ENCODE measurements around the gene TPSB2.

The TPSB2 gene

DNA sequence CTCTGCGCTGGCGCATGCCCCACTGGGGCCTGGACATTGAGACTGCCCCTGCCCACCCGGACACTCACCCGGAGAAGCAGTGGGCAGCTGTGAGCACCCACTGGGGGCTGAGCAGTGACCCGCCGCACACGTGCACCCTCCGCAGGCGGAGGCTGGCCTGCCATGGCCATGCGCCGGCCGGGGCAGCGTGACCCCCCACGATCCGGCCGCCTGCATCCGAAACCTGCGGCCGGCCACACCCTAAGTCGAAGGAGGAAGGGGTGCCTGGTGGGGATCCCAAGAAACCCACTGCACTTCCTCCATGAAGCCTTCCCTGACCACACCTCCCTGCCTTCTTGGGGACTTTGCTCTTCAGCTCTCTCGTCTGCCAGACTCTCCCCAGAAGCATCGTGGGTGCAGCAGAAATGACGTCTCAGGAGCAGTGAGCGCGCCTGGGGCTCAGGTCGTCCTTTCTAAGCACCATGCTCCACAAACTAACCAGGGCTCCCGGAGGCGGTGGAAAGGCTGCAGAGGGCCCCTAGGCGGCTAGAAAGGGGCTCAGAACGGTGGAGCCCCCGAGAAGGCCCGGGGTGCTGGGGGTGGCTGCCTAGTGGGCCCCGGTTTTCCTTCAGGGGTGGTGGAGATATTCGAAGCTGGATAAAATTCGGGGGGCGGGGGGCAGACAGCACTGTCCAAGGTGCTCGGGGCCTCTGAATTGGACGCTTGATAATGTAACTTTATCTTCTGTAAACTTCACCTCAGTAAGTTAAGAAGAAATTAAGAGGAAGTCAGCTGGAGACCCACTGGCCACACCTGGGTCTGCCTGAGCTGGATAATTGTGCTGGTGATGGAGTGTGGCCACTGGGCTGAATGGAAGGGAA lies 6.4 kb downstream of the TPSB2 start:
- TF ChIP-seq ESRRG (CRISPR knock-in tag; IDR thresholded peaks at IDR 0.05) (no peak), TOX (CRISPR knock-in tag; IDR thresholded peaks at IDR 0.05; ENCODE audit: borderline replicate concordance) (no peak), ZNF8 (CRISPR knock-in tag; IDR thresholded peaks at IDR 0.05) (no peak), CSDC2 (CRISPR knock-in tag; IDR thresholded peaks at IDR 0.05) (no peak), ZNF565 (CRISPR knock-in tag; conservative IDR thresholded peaks at IDR 0.05; ENCODE audit: low read depth) (no peak), PPARA (CRISPR knock-in tag; IDR thresholded peaks at IDR 0.05; ENCODE audit: borderline replicate concordance) (no peak), ZC3H10 (CRISPR knock-in tag; IDR thresholded peaks at IDR 0.05) (no peak), TCF4 (CRISPR knock-in tag; IDR thresholded peaks at IDR 0.05; ENCODE audit: borderline replicate concordance) (no peak), ISL1 (CRISPR knock-in tag; IDR thresholded peaks at IDR 0.05) (no peak), RARB (CRISPR knock-in tag; IDR thresholded peaks at IDR 0.05) (no peak), ZFP3 (CRISPR knock-in tag; IDR thresholded peaks at IDR 0.05) (no peak), ZFP30 (CRISPR knock-in tag; IDR thresholded peaks at IDR 0.05) (no peak), GLIS3 (CRISPR knock-in tag; IDR thresholded peaks at IDR 0.05) (no peak)
- TF ChIP-seq, protein P1, sequence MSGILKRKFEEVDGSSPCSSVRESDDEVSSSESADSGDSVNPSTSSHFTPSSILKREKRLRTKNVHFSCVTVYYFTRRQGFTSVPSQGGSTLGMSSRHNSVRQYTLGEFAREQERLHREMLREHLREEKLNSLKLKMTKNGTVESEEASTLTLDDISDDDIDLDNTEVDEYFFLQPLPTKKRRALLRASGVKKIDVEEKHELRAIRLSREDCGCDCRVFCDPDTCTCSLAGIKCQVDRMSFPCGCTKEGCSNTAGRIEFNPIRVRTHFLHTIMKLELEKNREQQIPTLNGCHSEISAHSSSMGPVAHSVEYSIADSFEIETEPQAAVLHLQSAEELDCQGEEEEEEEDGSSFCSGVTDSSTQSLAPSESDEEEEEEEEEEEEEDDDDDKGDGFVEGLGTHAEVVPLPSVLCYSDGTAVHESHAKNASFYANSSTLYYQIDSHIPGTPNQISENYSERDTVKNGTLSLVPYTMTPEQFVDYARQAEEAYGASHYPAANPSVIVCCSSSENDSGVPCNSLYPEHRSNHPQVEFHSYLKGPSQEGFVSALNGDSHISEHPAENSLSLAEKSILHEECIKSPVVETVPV (CRISPR knock-in tag; IDR thresholded peaks at IDR 0.05): no peak
- TF ChIP-seq, protein P2, sequence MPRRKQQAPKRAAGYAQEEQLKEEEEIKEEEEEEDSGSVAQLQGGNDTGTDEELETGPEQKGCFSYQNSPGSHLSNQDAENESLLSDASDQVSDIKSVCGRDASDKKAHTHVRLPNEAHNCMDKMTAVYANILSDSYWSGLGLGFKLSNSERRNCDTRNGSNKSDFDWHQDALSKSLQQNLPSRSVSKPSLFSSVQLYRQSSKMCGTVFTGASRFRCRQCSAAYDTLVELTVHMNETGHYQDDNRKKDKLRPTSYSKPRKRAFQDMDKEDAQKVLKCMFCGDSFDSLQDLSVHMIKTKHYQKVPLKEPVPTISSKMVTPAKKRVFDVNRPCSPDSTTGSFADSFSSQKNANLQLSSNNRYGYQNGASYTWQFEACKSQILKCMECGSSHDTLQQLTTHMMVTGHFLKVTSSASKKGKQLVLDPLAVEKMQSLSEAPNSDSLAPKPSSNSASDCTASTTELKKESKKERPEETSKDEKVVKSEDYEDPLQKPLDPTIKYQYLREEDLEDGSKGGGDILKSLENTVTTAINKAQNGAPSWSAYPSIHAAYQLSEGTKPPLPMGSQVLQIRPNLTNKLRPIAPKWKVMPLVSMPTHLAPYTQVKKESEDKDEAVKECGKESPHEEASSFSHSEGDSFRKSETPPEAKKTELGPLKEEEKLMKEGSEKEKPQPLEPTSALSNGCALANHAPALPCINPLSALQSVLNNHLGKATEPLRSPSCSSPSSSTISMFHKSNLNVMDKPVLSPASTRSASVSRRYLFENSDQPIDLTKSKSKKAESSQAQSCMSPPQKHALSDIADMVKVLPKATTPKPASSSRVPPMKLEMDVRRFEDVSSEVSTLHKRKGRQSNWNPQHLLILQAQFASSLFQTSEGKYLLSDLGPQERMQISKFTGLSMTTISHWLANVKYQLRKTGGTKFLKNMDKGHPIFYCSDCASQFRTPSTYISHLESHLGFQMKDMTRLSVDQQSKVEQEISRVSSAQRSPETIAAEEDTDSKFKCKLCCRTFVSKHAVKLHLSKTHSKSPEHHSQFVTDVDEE (CRISPR knock-in tag; IDR thresholded peaks at IDR 0.05): no peak
- TF ChIP-seq, protein P3, sequence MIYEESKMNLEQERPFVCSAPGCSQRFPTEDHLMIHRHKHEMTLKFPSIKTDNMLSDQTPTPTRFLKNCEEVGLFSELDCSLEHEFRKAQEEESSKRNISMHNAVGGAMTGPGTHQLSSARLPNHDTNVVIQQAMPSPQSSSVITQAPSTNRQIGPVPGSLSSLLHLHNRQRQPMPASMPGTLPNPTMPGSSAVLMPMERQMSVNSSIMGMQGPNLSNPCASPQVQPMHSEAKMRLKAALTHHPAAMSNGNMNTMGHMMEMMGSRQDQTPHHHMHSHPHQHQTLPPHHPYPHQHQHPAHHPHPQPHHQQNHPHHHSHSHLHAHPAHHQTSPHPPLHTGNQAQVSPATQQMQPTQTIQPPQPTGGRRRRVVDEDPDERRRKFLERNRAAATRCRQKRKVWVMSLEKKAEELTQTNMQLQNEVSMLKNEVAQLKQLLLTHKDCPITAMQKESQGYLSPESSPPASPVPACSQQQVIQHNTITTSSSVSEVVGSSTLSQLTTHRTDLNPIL (CRISPR knock-in tag; IDR thresholded peaks at IDR 0.05; ENCODE audit: low read depth): no peak
- TF ChIP-seq, protein P4, sequence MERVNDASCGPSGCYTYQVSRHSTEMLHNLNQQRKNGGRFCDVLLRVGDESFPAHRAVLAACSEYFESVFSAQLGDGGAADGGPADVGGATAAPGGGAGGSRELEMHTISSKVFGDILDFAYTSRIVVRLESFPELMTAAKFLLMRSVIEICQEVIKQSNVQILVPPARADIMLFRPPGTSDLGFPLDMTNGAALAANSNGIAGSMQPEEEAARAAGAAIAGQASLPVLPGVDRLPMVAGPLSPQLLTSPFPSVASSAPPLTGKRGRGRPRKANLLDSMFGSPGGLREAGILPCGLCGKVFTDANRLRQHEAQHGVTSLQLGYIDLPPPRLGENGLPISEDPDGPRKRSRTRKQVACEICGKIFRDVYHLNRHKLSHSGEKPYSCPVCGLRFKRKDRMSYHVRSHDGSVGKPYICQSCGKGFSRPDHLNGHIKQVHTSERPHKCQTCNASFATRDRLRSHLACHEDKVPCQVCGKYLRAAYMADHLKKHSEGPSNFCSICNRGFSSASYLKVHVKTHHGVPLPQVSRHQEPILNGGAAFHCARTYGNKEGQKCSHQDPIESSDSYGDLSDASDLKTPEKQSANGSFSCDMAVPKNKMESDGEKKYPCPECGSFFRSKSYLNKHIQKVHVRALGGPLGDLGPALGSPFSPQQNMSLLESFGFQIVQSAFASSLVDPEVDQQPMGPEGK (CRISPR knock-in tag; IDR thresholded peaks at IDR 0.05; ENCODE audit: borderline replicate concordance): no peak
- no peak for ATAC-seq

DNA sequence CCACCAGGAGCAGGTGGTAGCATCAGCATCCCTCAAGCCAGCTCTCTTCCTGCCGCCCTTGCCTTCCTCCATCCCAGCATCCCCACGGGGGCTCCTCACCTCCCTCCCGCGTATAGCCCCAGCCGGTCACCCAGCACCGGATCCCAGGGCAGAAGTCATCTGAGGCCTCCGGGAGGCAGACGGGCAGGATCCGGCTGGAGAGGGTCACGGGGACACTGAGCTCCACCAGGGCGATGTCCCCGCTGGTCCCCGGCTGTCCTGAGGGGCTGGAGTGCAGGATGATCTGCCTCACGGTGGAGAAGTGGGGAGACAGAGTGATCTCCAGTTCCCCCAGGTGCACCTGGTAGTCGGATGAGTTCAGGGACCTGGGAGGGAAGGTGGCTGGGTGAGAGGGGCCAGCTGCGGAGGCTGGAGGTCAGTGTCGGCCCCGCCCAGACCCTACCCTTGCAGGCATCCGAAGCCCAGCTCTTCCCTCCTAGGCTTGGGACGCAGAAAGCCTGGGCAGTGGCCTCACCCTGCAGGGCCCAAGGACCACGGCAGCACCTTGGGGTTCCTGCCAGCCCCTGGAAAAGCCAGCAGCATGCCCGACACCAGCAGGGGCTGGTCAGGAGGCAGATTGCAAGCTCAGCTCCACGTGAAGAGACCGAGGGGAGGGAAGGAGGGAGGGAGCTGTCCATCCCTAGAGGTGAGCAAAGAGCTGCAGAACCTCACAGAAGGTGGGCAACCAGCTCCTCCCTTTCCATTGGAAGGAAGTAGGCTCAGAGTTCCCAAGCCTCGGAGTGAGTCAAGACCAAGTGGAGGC lies 7.2 kb downstream of the TPSB2 start:
- TF ChIP-seq ZFP30 (CRISPR knock-in tag; IDR thresholded peaks at IDR 0.05) (no peak), ZFP3 (CRISPR knock-in tag; IDR thresholded peaks at IDR 0.05) (no peak), ZC3H10 (CRISPR knock-in tag; IDR thresholded peaks at IDR 0.05) (no peak), ARNTL (CRISPR knock-in tag; IDR thresholded peaks at IDR 0.05; ENCODE audit: borderline replicate concordance, low read depth) (no peak), SNAI2 (CRISPR knock-in tag; IDR thresholded peaks at IDR 0.05) (no peak), OSR1 (CRISPR knock-in tag; IDR thresholded peaks at IDR 0.05) (no peak), CSDC2 (CRISPR knock-in tag; IDR thresholded peaks at IDR 0.05) (no peak), TCF4 (CRISPR knock-in tag; IDR thresholded peaks at IDR 0.05; ENCODE audit: borderline replicate concordance) (no peak), TOX (CRISPR knock-in tag; IDR thresholded peaks at IDR 0.05; ENCODE audit: borderline replicate concordance) (no peak), BACH2 (CRISPR knock-in tag; IDR thresholded peaks at IDR 0.05; ENCODE audit: borderline replicate concordance) (no peak)
- TF ChIP-seq, protein P4 (CRISPR knock-in tag; IDR thresholded peaks at IDR 0.05; ENCODE audit: borderline replicate concordance): no peak
- TF ChIP-seq, protein P5, sequence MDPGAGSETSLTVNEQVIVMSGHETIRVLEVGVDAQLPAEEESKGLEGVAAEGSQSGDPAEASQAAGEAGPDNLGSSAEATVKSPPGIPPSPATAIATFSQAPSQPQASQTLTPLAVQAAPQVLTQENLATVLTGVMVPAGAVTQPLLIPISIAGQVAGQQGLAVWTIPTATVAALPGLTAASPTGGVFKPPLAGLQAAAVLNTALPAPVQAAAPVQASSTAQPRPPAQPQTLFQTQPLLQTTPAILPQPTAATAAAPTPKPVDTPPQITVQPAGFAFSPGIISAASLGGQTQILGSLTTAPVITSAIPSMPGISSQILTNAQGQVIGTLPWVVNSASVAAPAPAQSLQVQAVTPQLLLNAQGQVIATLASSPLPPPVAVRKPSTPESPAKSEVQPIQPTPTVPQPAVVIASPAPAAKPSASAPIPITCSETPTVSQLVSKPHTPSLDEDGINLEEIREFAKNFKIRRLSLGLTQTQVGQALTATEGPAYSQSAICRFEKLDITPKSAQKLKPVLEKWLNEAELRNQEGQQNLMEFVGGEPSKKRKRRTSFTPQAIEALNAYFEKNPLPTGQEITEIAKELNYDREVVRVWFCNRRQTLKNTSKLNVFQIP (CRISPR knock-in tag; IDR thresholded peaks at IDR 0.05; ENCODE audit: borderline replicate concordance, low read depth): no peak
- TF ChIP-seq, protein P1 (CRISPR knock-in tag; IDR thresholded peaks at IDR 0.05): no peak
- ATAC-seq: no peak

All from SK-N-SH treated with all-trans-retinoic acid at 6 μM for 48 hours (cell line).